ENCODE results near the gene BMP7.

Gene BMP7

GRCh38 chr20:57147185-57147584 lies 119.3 kb downstream of the BMP7 start:
- DNase-seq (ENCODE audit: low read depth) = no peak

- no peak for DNase-seq (ENCODE audit: low read depth)
Measured at GRCh38 chr20:57146155-57146554, 120.3 kb downstream of the BMP7 start.

GRCh38 chr20:57145089-57145631 lies 121.3 kb downstream of the BMP7 start:
- no peak for DNase-seq (ENCODE audit: low read depth)

- DNase-seq (ENCODE audit: low read depth) = no peak
Measured at GRCh38 chr20:57143173-57143572, 123.3 kb downstream of the BMP7 start.

GRCh38 chr20:57142667-57143066 lies 123.8 kb downstream of the BMP7 start:
- DNase-seq (ENCODE audit: low read depth) = no peak

GRCh38 chr20:57141492-57141891 lies 124.9 kb downstream of the BMP7 start:
- no peak for DNase-seq (ENCODE audit: low read depth)

GRCh38 chr20:57140416-57140965 lies 126.0 kb downstream of the BMP7 start:
- no peak for DNase-seq (ENCODE audit: low read depth)

GRCh38 chr20:57139342-57140093 lies 126.9 kb downstream of the BMP7 start:
- DNase-seq (ENCODE audit: low read depth) = no peak

GRCh38 chr20:57138198-57138995 lies 128.0 kb downstream of the BMP7 start:
- DNase-seq (ENCODE audit: low read depth) = no peak

- no peak for DNase-seq (ENCODE audit: low read depth)
Measured at GRCh38 chr20:57137676-57138075, 128.8 kb downstream of the BMP7 start.

- no peak for DNase-seq (ENCODE audit: low read depth)
Measured at GRCh38 chr20:57136734-57137133, 129.7 kb downstream of the BMP7 start.

- DNase-seq (ENCODE audit: low read depth) = no peak
Measured at GRCh38 chr20:57135875-57136274, 130.6 kb downstream of the BMP7 start.

- DNase-seq (ENCODE audit: low read depth) = no peak
Measured at GRCh38 chr20:57134804-57135203, 131.6 kb downstream of the BMP7 start.

- DNase-seq (ENCODE audit: low read depth) = no peak
Measured at GRCh38 chr20:57133926-57134650, 132.4 kb downstream of the BMP7 start.

- no peak for DNase-seq (ENCODE audit: low read depth)
Measured at GRCh38 chr20:57131601-57132391, 134.6 kb downstream of the BMP7 start.

GRCh38 chr20:57131077-57131476 lies 135.4 kb downstream of the BMP7 start:
- DNase-seq (ENCODE audit: low read depth) = no peak

GRCh38 chr20:57130160-57130772 lies 136.2 kb downstream of the BMP7 start:
- no peak for DNase-seq (ENCODE audit: low read depth)

- no peak for DNase-seq (ENCODE audit: low read depth)
Measured at GRCh38 chr20:57129303-57129702, 137.1 kb downstream of the BMP7 start.

GRCh38 chr20:57128044-57128757 lies 138.2 kb downstream of the BMP7 start:
- DNase-seq (ENCODE audit: low read depth) = no peak

- no peak for DNase-seq (ENCODE audit: low read depth)
Measured at GRCh38 chr20:57126481-57127092, 139.9 kb downstream of the BMP7 start.

Measured in stimulated activated CD8-positive, alpha-beta memory T cell treated with anti-CD3 and anti-CD28 coated beads, Interleukin-7, amount 100 ng/mL, for 24 hours (primary cell).